ENCODE measurements around the gene OAS2.
"Not testable (repeated sequence)": the region's sequence is repeated elsewhere in the genome, so short reads cannot be mapped to it uniquely, and the experiment has no call there.

Gene OAS2

GRCh38 chr12:112986291-112986800 lies 8.0 kb downstream of the OAS2 start:
- Histone ChIP-seq H3K27ac (ENCODE audit: low read depth, low read length, severe bottlenecking) (no peak overlapping the region), H3K9me3 (ENCODE audit: control insufficient read depth, low read length) (peaks cover 7% of the 10 kb centered on the region), H3K4me3 (ENCODE audit: extremely low read depth, insufficient read depth, low read length, poor library complexity, severe bottlenecking) (no peak overlapping the region), H3K36me3 (ENCODE audit: control insufficient read depth, insufficient read depth, low read length) (no peaks in the 10 kb centered on the region), H3K4me1 (ENCODE audit: control insufficient read depth, insufficient read depth, low read length, poor library complexity, severe bottlenecking) (no peaks in the 10 kb centered on the region)
- 84 to 87% methylated on average over 5 to 6 of the region's 7 CpGs for WGBS, 2 experiments (ENCODE audit: insufficient coverage in 2 of 2)

- Histone ChIP-seq H3K36me3 (ENCODE audit: control insufficient read depth, insufficient read depth, low read length) (no peaks in the 10 kb centered on the region), H3K27ac (ENCODE audit: low read depth, low read length, severe bottlenecking) (no peak overlapping the region), H3K4me1 (ENCODE audit: control insufficient read depth, insufficient read depth, low read length, poor library complexity, severe bottlenecking) (no peaks in the 10 kb centered on the region), H3K4me3 (ENCODE audit: extremely low read depth, insufficient read depth, low read length, poor library complexity, severe bottlenecking) (no peak overlapping the region), H3K9me3 (ENCODE audit: control insufficient read depth, low read length) (peaks cover 9% of the 10 kb centered on the region)
- 52 to 90% methylated on average over 2 of the region's 2 CpGs for WGBS, 2 experiments (ENCODE audit: insufficient coverage in 2 of 2)
These were observed 9.2 kb downstream of the OAS2 start for GRCh38 chr12:112987561-112987960.

- no peaks in the 10 kb centered on the region for H3K36me3 ChIP-seq (ENCODE audit: control insufficient read depth, insufficient read depth, low read length)
- no peak overlapping the region for H3K4me3 ChIP-seq (ENCODE audit: extremely low read depth, insufficient read depth, low read length, poor library complexity, severe bottlenecking)
- peaks cover 12% of the 10 kb centered on the region for H3K9me3 ChIP-seq (ENCODE audit: control insufficient read depth, low read length)
- 86 to 95% methylated on average over 2 to 3 of the region's 3 CpGs for WGBS, 2 experiments (ENCODE audit: insufficient coverage in 2 of 2)
- H3K27ac ChIP-seq (ENCODE audit: low read depth, low read length, severe bottlenecking): no peak overlapping the region
- no peaks in the 10 kb centered on the region for H3K4me1 ChIP-seq (ENCODE audit: control insufficient read depth, insufficient read depth, low read length, poor library complexity, severe bottlenecking)
These were observed 9.9 kb downstream of the OAS2 start for GRCh38 chr12:112988224-112988623.

- not testable (repeated sequence) for H3K36me3 ChIP-seq (ENCODE audit: control insufficient read depth, insufficient read depth, low read length); H3K4me1 ChIP-seq (ENCODE audit: control insufficient read depth, insufficient read depth, low read length, poor library complexity, severe bottlenecking); H3K27ac ChIP-seq (ENCODE audit: low read depth, low read length, severe bottlenecking); H3K4me3 ChIP-seq (ENCODE audit: extremely low read depth, insufficient read depth, low read length, poor library complexity, severe bottlenecking)
- 89% methylated on average over 2 of the region's 3 CpGs; no CpG with 5 or more reads in 1 of the 2 experiments for WGBS, 2 experiments (ENCODE audit: insufficient coverage in 2 of 2)
- H3K9me3 ChIP-seq (ENCODE audit: control insufficient read depth, low read length): peaks cover 12% of the 10 kb centered on the region
These were observed 10.6 kb downstream of the OAS2 start for GRCh38 chr12:112988823-112989385.

- 88 to 100% methylated on average over 1 of the region's 1 CpG for WGBS, 2 experiments (ENCODE audit: insufficient coverage in 2 of 2)
- Histone ChIP-seq H3K27ac (ENCODE audit: low read depth, low read length, severe bottlenecking) (no peak overlapping the region), H3K9me3 (ENCODE audit: control insufficient read depth, low read length) (peaks cover 7% of the 10 kb centered on the region), H3K36me3 (ENCODE audit: control insufficient read depth, insufficient read depth, low read length) (no peaks in the 10 kb centered on the region), H3K4me3 (ENCODE audit: extremely low read depth, insufficient read depth, low read length, poor library complexity, severe bottlenecking) (no peak overlapping the region), H3K4me1 (ENCODE audit: control insufficient read depth, insufficient read depth, low read length, poor library complexity, severe bottlenecking) (no peaks in the 10 kb centered on the region)
These were observed 11.5 kb downstream of the OAS2 start for GRCh38 chr12:112989806-112990205.

GRCh38 chr12:112992541-112993398 lies 14.5 kb downstream of the OAS2 start:
- no peaks in the 10 kb centered on the region for H3K4me1 ChIP-seq (ENCODE audit: control insufficient read depth, insufficient read depth, low read length, poor library complexity, severe bottlenecking)
- H3K27ac ChIP-seq (ENCODE audit: low read depth, low read length, severe bottlenecking): no peak overlapping the region
- no peaks in the 10 kb centered on the region for H3K36me3 ChIP-seq (ENCODE audit: control insufficient read depth, insufficient read depth, low read length)
- WGBS, 2 experiments (ENCODE audit: insufficient coverage in 2 of 2): no CpG with 5 or more reads among the region's 2 CpGs
- no peak overlapping the region for H3K4me3 ChIP-seq (ENCODE audit: extremely low read depth, insufficient read depth, low read length, poor library complexity, severe bottlenecking)
- H3K9me3 ChIP-seq (ENCODE audit: control insufficient read depth, low read length): peaks cover 5% of the 10 kb centered on the region

GRCh38 chr12:112995008-112995407 lies 16.7 kb downstream of the OAS2 start:
- WGBS, 2 experiments (ENCODE audit: insufficient coverage in 2 of 2): 76 to 79% methylated on average over 5 of the region's 5 CpGs
- H3K4me1 ChIP-seq (ENCODE audit: control insufficient read depth, insufficient read depth, low read length, poor library complexity, severe bottlenecking): no peaks in the 10 kb centered on the region
- H3K9me3 ChIP-seq (ENCODE audit: control insufficient read depth, low read length): peaks cover 5% of the 10 kb centered on the region
- H3K4me3 ChIP-seq (ENCODE audit: extremely low read depth, insufficient read depth, low read length, poor library complexity, severe bottlenecking): no peak overlapping the region
- no peaks in the 10 kb centered on the region for H3K36me3 ChIP-seq (ENCODE audit: control insufficient read depth, insufficient read depth, low read length)
- H3K27ac ChIP-seq (ENCODE audit: low read depth, low read length, severe bottlenecking): no peak overlapping the region

GRCh38 chr12:112996501-112996900 lies 18.2 kb downstream of the OAS2 start:
- Histone ChIP-seq H3K4me1 (ENCODE audit: control insufficient read depth, insufficient read depth, low read length, poor library complexity, severe bottlenecking) (no peaks in the 10 kb centered on the region), H3K4me3 (ENCODE audit: extremely low read depth, insufficient read depth, low read length, poor library complexity, severe bottlenecking) (no peak overlapping the region), H3K27ac (ENCODE audit: low read depth, low read length, severe bottlenecking) (no peak overlapping the region), H3K36me3 (ENCODE audit: control insufficient read depth, insufficient read depth, low read length) (no peaks in the 10 kb centered on the region), H3K9me3 (ENCODE audit: control insufficient read depth, low read length) (peaks cover 5% of the 10 kb centered on the region)
- WGBS, 2 experiments (ENCODE audit: insufficient coverage in 2 of 2): 86 to 88% methylated on average over 6 of the region's 8 CpGs

GRCh38 chr12:112997506-112997905 lies 19.2 kb downstream of the OAS2 start:
- H3K9me3 ChIP-seq (ENCODE audit: control insufficient read depth, low read length): peaks cover 3% of the 10 kb centered on the region
- no peaks in the 10 kb centered on the region for H3K4me1 ChIP-seq (ENCODE audit: control insufficient read depth, insufficient read depth, low read length, poor library complexity, severe bottlenecking)
- no peak overlapping the region for H3K27ac ChIP-seq (ENCODE audit: low read depth, low read length, severe bottlenecking)
- H3K4me3 ChIP-seq (ENCODE audit: extremely low read depth, insufficient read depth, low read length, poor library complexity, severe bottlenecking): no peak overlapping the region
- 88 to 92% methylated on average over 3 to 6 of the region's 7 CpGs for WGBS, 2 experiments (ENCODE audit: insufficient coverage in 2 of 2)
- H3K36me3 ChIP-seq (ENCODE audit: control insufficient read depth, insufficient read depth, low read length): no peaks in the 10 kb centered on the region

GRCh38 chr12:112998987-112999767 lies 20.9 kb downstream of the OAS2 start:
- Histone ChIP-seq H3K4me3 (ENCODE audit: extremely low read depth, insufficient read depth, low read length, poor library complexity, severe bottlenecking) (no peak overlapping the region), H3K4me1 (ENCODE audit: control insufficient read depth, insufficient read depth, low read length, poor library complexity, severe bottlenecking) (no peaks in the 10 kb centered on the region), H3K9me3 (ENCODE audit: control insufficient read depth, low read length) (no peaks in the 10 kb centered on the region), H3K36me3 (ENCODE audit: control insufficient read depth, insufficient read depth, low read length) (no peaks in the 10 kb centered on the region), H3K27ac (ENCODE audit: low read depth, low read length, severe bottlenecking) (no peak overlapping the region)
- WGBS, 2 experiments (ENCODE audit: insufficient coverage in 2 of 2): 83% methylated on average over 9 to 10 of the region's 12 CpGs
